Rectal smooth muscle tissue (tissue), 1 donor: Measurements from ENCODE around the gene GPR6.

ENCODE experiments used
- H3K27ac ChIP-seq: one replicate; pipeline ENCODE4 v1.7.0; 2013; ENCODE audit warnings: low read depth, low read length, inconsistent platforms
- H3K27me3 ChIP-seq: one replicate; pipeline ENCODE4 v1.7.0; 2013; ENCODE audit warnings: low read length; ENCODE audit not compliant: control insufficient read depth, insufficient read depth
- H3K36me3 ChIP-seq: one replicate; pipeline ENCODE4 v1.7.0; 2013; ENCODE audit warnings: low read length; ENCODE audit not compliant: control insufficient read depth, insufficient read depth
- H3K4me1 ChIP-seq: one replicate; pipeline ENCODE4 v1.7.0; 2013; ENCODE audit warnings: low read length; ENCODE audit not compliant: control insufficient read depth, insufficient read depth
- H3K4me3 ChIP-seq: one replicate; pipeline ENCODE4 v1.7.0; 2013; ENCODE audit warnings: low read length
- H3K9ac ChIP-seq: one replicate; pipeline ENCODE4 v1.7.0; 2013; ENCODE audit warnings: low read length

The GPR6 gene, protein sequence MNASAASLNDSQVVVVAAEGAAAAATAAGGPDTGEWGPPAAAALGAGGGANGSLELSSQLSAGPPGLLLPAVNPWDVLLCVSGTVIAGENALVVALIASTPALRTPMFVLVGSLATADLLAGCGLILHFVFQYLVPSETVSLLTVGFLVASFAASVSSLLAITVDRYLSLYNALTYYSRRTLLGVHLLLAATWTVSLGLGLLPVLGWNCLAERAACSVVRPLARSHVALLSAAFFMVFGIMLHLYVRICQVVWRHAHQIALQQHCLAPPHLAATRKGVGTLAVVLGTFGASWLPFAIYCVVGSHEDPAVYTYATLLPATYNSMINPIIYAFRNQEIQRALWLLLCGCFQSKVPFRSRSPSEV

DNA sequence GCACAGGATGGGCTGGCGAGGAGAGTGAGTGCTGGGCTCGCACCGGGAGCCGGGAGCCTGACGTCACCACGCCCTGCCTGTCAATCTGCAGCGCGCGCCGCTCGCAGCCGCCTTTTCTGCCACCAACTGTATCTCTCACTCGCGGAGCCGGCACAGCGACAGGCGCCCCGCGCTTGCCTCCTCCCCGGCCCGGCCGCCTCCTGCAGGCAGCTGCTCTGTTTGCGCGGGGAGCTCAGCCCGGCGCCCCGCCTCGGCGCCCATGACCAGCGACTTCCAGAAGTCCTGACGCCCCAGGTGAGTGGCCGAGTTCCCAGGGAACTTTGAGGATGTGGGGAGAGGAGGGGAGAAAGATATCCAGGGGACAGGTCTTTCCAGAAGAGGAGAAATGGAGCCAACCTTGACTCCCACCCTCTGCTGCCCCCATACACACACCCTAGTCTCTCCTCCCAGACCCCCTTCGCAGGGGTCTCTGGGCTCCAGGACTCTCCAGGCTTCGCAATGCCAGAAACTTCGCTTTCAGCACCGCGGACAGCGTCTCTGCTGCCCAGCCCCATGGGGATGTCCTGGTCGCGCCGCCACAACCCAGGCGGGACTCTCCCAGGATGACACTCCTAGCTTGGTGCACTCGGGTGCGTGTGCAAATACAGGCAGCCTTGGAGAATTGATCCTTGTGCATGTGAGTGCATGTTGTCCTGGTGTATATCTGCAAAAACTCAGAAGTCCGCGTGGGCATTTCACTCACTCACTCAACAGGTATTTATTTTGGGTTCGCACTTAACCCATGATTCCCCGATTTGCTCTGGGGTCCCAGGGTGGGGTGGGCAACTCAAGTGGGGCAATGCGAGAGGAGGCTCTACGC lies at the start of gene GPR6:
Gene GPR6 (plus strand): TSS at position 138 of the 859 bp plus-strand sequence. CDS start 802 bp downstream, outside the sequence.
- Histone ChIP-seq H3K9ac (no peak within 1 kb of the TSS), H3K27ac (no peak within 1 kb of the TSS), H3K4me3 (no peak within 1 kb of the TSS), H3K27me3 (peaks cover 10% of the 10 kb centered on the region), H3K36me3 (no peaks in the 10 kb centered on the region), H3K4me1 (no peaks in the 10 kb centered on the region)

DNA sequence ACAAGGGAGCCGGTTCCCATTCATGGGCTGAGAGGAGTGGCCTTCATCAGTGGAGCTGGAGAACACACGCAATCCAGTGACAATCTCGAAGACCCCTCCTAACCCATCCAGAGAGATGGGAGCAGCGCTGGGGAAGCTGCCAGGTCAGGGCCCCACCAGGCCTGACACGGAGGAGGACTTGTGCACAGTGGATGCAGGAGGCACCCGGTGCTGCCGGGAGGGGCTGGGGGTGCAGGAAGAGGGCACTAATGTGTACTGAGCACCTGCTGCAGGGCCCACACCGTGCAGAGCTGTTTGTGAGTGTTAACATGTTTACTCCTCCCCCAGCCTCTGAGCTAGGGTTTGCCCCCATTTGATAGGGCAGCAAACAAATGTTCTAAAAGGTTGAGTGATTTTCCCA lies 43.8 kb upstream of the GPR6 start:
- Histone ChIP-seq H3K27ac (no peak overlapping the region), H3K9ac (no peak overlapping the region), H3K36me3 (no peaks in the 10 kb centered on the region), H3K4me3 (no peak overlapping the region), H3K4me1 (no peaks in the 10 kb centered on the region), H3K27me3 (no peaks in the 10 kb centered on the region)

DNA sequence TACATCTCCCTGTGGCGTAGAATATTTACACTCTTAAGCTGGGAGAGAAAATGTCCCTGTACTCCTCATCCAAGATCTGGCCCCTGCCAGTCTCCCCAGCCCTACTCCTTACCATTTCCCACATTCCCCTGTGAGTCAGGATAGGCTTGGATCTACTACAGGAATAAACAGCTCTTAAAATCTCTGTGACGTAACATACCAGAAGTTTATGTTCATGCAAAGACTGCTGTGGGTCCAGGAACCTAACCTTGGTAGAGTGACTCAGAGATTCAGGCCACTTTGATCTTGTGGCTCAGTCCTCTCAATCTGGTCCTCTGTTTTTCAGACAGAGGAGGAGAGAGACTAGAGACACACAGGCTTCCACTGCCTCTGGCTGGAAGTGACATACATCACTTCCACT lies 38.5 kb upstream of the GPR6 start:
- no peaks in the 10 kb centered on the region for H3K36me3 ChIP-seq
- no peak overlapping the region for H3K27ac ChIP-seq
- H3K4me1 ChIP-seq = no peaks in the 10 kb centered on the region
- no peaks in the 10 kb centered on the region for H3K27me3 ChIP-seq
- no peak overlapping the region for H3K4me3 ChIP-seq
- H3K9ac ChIP-seq = no peak overlapping the region

DNA sequence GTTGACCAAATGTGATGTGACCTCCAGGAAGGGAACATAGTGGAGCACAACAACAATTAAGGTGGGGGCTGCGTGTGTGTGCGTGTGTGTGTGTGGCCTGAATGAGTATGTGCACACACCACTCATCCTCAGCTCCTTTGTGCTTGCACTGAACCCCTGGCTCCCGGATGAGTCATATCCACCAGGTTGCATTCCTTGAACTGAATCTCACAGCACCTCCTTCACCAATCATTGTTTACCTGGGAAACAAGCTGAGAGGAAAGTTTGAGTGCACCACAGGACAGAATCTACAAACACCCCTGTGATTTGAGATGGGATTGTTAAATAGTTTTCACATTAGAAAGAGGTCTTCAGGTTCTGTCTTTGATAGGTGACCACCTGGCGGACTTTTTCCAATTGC lies 33.7 kb upstream of the GPR6 start:
- Histone ChIP-seq H3K36me3 (no peaks in the 10 kb centered on the region), H3K27ac (no peak overlapping the region), H3K4me3 (no peak overlapping the region), H3K27me3 (no peaks in the 10 kb centered on the region), H3K9ac (no peak overlapping the region), H3K4me1 (no peaks in the 10 kb centered on the region)

DNA sequence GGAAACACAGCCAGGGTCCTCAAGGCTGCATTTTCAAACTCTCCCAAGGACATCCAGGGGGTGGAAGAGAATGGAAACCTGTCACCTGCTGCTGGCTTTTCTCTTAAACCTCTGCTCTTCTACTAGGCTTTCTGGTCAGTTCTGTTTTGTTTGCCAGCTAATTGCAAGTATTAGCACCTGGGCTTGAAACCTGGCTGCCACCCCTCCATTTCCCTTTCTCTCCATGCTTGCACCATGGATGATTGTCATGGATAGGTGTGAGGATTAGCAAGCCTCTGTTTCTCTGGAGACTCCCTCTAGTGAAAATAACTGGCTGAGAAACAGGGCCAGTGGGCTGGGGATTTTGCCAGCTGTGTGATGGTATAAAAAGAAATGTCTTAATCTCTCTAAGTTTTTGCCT lies 33.0 kb upstream of the GPR6 start:
- H3K36me3 ChIP-seq = no peaks in the 10 kb centered on the region
- no peak overlapping the region for H3K4me3 ChIP-seq
- H3K9ac ChIP-seq = no peak overlapping the region
- no peaks in the 10 kb centered on the region for H3K27me3 ChIP-seq
- H3K27ac ChIP-seq = no peak overlapping the region
- no peaks in the 10 kb centered on the region for H3K4me1 ChIP-seq

DNA sequence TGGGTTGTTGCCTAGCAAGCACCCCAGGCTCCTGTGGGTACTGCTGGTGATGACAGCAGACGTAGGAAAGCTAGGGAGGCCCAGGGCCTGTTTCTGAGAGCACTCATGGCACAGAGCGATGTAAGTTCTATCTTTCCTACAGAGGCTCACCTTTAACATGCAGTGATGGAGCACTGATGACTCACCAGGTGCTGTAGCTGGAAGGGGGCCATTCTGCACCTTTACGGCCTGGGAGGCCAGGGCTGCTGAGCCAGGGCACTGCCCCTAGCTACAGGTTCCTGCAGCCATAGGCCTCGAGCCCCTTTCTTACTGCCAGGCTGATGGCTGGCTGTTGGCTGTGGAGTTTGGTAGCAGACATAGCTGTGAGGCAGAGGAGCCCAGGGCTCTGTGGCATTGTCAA lies 31.1 kb upstream of the GPR6 start:
- no peaks in the 10 kb centered on the region for H3K27me3 ChIP-seq
- no peaks in the 10 kb centered on the region for H3K36me3 ChIP-seq
- H3K9ac ChIP-seq = no peak overlapping the region
- no peak overlapping the region for H3K4me3 ChIP-seq
- H3K27ac ChIP-seq = no peak overlapping the region
- no peaks in the 10 kb centered on the region for H3K4me1 ChIP-seq

DNA sequence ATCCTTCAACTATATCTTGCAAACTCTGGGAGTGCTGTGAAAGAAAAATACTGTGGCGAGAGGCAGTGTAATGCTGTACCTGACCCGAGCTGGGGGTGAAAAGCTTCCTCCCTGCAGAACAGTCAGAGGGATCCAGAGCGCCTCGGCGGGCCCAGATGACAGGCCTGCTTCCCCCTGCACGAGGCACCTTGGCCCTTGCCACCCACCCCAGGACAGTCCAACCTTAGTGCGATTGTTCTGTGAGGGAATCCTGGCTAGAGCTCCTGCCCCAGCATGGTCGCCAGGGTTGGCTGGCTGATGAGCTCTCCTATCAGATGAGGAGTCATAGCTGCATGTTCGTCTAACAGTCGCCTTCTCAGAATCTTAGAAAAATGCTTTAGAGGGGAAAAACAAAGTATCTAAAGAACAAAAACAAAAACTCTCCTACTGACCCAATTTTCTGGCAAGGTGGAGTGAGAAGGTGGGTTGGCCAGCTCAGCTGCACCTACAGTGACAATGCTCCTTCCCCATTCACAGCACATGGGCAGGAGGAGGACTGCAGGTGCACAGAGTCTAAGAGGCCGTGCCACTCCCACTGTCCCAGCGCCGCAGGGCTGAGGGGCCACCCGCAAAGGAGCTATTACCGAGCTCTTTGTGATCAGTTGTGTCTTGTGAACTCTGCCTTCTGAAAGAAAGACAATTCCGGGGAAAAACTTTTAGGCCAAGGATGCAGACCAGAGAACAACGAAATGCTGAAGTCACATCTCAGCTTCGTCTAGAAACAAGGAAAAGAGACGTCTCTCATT lies 28.6 kb upstream of the GPR6 start:
- Histone ChIP-seq H3K9ac (no peak overlapping the region), H3K27me3 (no peaks in the 10 kb centered on the region), H3K27ac (no peak overlapping the region), H3K4me3 (no peak overlapping the region), H3K4me1 (no peaks in the 10 kb centered on the region), H3K36me3 (no peaks in the 10 kb centered on the region)

DNA sequence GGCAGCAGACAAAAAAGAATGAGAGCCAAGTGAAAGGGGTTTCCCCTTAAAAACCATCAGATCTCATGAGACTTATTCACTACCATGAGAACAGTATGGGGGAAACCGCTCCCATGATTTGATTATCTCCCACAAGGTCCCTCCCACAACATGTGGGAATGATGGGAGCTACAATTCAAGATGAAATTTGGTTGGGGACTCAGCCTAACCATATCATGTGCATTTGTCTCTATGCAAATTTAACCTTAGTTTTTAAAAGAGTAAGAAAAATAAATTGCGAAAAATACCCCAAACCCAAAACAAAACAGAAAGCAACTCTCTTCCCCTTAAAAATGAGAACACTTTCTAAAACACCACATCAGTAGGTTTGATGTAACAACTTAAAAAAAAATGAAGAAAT lies 22.6 kb upstream of the GPR6 start:
- no peak overlapping the region for H3K4me3 ChIP-seq
- H3K27ac ChIP-seq = no peak overlapping the region
- no peak overlapping the region for H3K9ac ChIP-seq
- no peaks in the 10 kb centered on the region for H3K4me1 ChIP-seq
- H3K36me3 ChIP-seq = no peaks in the 10 kb centered on the region
- no peaks in the 10 kb centered on the region for H3K27me3 ChIP-seq

DNA sequence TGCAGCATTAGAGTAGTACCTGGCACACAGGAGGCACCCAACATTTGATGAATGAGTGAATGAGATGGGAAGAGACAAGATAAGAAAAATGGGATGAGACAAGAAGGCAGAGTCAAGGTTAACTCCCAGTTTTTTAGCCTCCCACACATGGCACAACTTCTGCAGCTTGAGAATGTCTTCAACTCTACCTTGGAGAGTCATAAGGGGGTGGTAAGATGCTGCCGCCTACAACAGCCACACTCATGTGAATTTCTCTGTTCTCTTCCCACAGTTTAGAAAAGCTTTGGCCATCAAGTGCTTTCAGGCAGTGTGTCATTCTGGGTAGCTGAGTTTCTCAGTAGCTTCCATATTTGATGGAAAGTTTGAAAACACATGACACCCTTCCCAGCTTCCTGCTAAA lies 19.5 kb upstream of the GPR6 start:
- Histone ChIP-seq H3K36me3 (no peaks in the 10 kb centered on the region), H3K27ac (no peak overlapping the region), H3K4me3 (no peak overlapping the region), H3K9ac (no peak overlapping the region), H3K27me3 (no peaks in the 10 kb centered on the region), H3K4me1 (no peaks in the 10 kb centered on the region)

DNA sequence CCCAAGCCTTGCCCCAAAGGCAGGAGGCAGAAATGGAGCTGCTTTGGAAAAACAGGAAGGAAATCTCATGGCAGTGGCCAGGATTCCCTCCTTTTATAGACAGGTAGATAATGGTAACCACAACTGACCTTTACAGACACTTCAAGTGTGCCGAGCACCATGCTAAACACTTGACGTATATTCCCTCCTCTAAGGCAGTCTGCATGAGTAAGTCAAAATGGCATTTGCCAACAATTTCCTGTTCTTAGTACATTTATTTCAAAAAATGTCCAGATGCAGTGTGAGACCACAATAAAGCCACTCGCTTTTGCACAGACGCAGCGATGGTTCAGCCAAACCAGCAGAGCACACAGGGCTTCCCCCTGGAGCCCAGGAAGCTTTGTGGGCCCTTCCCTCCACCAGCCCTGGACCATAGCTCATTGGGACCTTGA lies 16.5 kb upstream of the GPR6 start:
- Histone ChIP-seq H3K9ac (no peak overlapping the region), H3K36me3 (no peaks in the 10 kb centered on the region), H3K27me3 (no peaks in the 10 kb centered on the region), H3K4me3 (no peak overlapping the region), H3K4me1 (no peaks in the 10 kb centered on the region), H3K27ac (no peak overlapping the region)

DNA sequence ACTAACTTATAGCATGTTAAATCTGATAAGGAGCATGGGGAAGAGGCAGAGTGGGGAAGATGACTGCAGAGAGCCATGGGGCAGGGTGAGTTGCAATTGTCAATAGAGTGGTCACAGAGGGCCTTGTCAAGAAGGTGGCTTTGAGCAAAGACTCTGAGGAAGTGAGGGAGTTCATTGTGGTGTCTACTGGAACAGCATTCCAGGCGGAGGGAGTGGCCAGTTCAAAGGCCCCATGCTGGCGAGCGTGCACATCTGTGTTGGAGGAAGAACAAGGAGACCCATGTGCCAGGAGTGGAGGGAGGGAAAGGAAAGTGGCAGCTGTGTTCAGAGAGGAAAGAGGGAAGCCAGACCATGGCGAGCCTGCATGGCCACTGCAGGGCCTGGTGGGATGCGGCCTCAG lies 15.8 kb upstream of the GPR6 start:
- H3K4me1 ChIP-seq = no peaks in the 10 kb centered on the region
- no peaks in the 10 kb centered on the region for H3K36me3 ChIP-seq
- no peak overlapping the region for H3K9ac ChIP-seq
- H3K27ac ChIP-seq = no peak overlapping the region
- no peak overlapping the region for H3K4me3 ChIP-seq
- no peaks in the 10 kb centered on the region for H3K27me3 ChIP-seq

DNA sequence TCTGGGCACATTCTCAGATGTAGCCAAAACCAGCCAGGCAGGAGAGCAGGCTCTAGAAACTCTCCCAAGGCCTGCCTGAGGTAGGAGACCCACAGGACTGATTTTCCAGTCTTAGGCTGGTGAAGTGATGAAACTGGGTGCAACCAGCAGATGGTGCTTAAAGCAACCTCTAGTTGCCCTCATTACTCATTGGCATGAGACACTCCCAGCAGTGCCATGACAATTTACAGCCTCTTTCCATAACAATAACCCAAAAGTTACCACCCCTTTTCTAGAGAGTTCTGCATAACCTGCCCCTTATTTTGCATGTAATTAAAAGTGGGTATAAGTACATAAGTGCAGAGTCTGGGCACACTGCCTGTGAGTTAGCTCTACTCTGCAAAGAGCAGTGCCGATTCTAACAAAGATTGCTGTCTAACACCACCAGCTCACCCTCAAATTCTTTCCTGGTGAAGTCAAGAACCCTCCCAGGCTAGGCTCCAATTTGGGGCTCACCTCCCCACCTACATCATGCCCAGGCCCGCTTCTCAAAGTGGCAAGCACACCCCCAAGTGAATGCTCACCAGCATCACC lies 14.4 kb upstream of the GPR6 start:
- Histone ChIP-seq H3K27me3 (no peaks in the 10 kb centered on the region), H3K36me3 (no peaks in the 10 kb centered on the region), H3K9ac (no peak overlapping the region), H3K4me3 (no peak overlapping the region), H3K4me1 (no peaks in the 10 kb centered on the region), H3K27ac (no peak overlapping the region)
